PC-3 (cell line): Measurements from ENCODE around the gene BCLAF1. TPM values are rescaled to one million over a fixed set of nuclear protein-coding genes. Genes with fewer than 3 reads are reported as not detected.

Source experiments
- ATAC-seq: fragments of 200-7000 bp; cut with Tn5 transposase; 2 replicates; pipeline ENCODE4 v1.9.1; 2020; ENCODE audit warnings: mild to moderate bottlenecking, moderate library complexity
- BruUV-seq: library from RNA; stranded (reverse); fragments of 400-500 nt; replicated peaks from 2 replicates; lab custom pipeline; 2021; lab: Mats Ljungman, UMichigan
- CTCF ChIA-PET: fragments of 300-600 bp; sonication (Branson Sonifier 250); formaldehyde crosslinking; loops from one replicate; lab custom pipeline; 2022; ENCODE audit warnings: antibody characterized with exemption; lab: Charles Lee
- POLR2A ChIA-PET: fragments of 300-600 bp; sonication (Branson Sonifier 250); formaldehyde crosslinking; loops from one replicate; lab custom pipeline; 2022; ENCODE audit warnings: antibody characterized with exemption; ENCODE audit not compliant: unreplicated experiment; lab: Charles Lee
- DNase-seq: peaks from one replicate; pipeline ENCODE4 v3.0.0-alpha.2; 2015
- H2AFZ ChIP-seq: fragments of 300-600 bp; sonication (generic); 2 replicates; pipeline ENCODE4 v1.6.0; 2016; ENCODE audit warnings: antibody characterized with exemption, low read length
- H3F3A ChIP-seq: fragments of 300-600 bp; sonication (generic); one replicate; pipeline ENCODE4 v1.6.0; 2017; ENCODE audit warnings: antibody characterized with exemption, low read length, control low read depth, mild to moderate bottlenecking; ENCODE audit not compliant: unreplicated experiment
- H3K27ac ChIP-seq: fragments of 300-600 bp; sonication (generic); 2 replicates; pipeline ENCODE4 v1.5.1; 2016; ENCODE audit warnings: mild to moderate bottlenecking, low read length
- H3K27me3 ChIP-seq: fragments of 300-600 bp; sonication (generic); 2 replicates; pipeline ENCODE4 v1.6.1; 2016; ENCODE audit warnings: low read length, mixed read lengths
- H3K36me3 ChIP-seq: fragments of 300-600 bp; sonication (generic); 2 replicates; pipeline ENCODE4 v1.6.1; 2016; ENCODE audit warnings: low read depth, mixed run types, low read length, mixed read lengths
- H3K4me1 ChIP-seq: fragments of 300-600 bp; sonication (generic); 2 replicates; pipeline ENCODE4 v1.5.1; 2016; ENCODE audit warnings: low read length; ENCODE audit not compliant: insufficient read depth
- H3K4me2 ChIP-seq: fragments of 300-600 bp; sonication (generic); 2 replicates; pipeline ENCODE4 v1.6.0; 2016; ENCODE audit warnings: low read length
- H3K4me3 ChIP-seq: fragments of 300-600 bp; sonication (generic); 2 replicates; pipeline ENCODE4 v1.5.1; 2016; ENCODE audit warnings: mild to moderate bottlenecking, low read length, mixed read lengths
- H3K79me2 ChIP-seq: fragments of 300-600 bp; sonication (generic); 2 replicates; pipeline ENCODE4 v1.6.1; 2017; ENCODE audit warnings: low read length, mixed read lengths
- H3K9ac ChIP-seq: fragments of 300-600 bp; sonication (generic); 2 replicates; pipeline ENCODE4 v1.6.0; 2016; ENCODE audit warnings: mild to moderate bottlenecking, low read length
- H3K9me2 ChIP-seq: fragments of 300-600 bp; sonication (generic); replicated peaks from 2 replicates; pipeline ENCODE4 v1.6.1; 2016; ENCODE audit warnings: mixed run types, low read length, mixed read lengths
- H3K9me3 ChIP-seq: fragments of 300-600 bp; sonication (generic); 2 replicates; pipeline ENCODE4 v1.6.1; 2016; ENCODE audit warnings: low read length, mixed read lengths
- H4K20me1 ChIP-seq: fragments of 300-600 bp; sonication (generic); 2 replicates; pipeline ENCODE4 v1.6.1; 2016; ENCODE audit warnings: low read length, mixed read lengths
- CTCF ChIP-seq: fragments of 300-600 bp; sonication (generic); conservative IDR thresholded peaks from 2 replicates; pipeline ENCODE4 v1.5.1; 2017; ENCODE audit warnings: antibody characterized with exemption, low read depth, mild to moderate bottlenecking, low read length
- EZH2 ChIP-seq: fragments of 300-600 bp; sonication (generic); IDR thresholded peaks from one replicate; pipeline ENCODE4 v1.6.1; 2017; ENCODE audit warnings: antibody characterized with exemption, mild to moderate bottlenecking, low read length; ENCODE audit not compliant: unreplicated experiment
- EZH2phosphoT487 ChIP-seq: fragments of 300-600 bp; sonication (generic); IDR thresholded peaks from 2 replicates; pipeline ENCODE4 v1.6.1; 2018; ENCODE audit warnings: mild to moderate bottlenecking, antibody characterized with exemption, low read length, borderline replicate concordance
- intact Hi-C: fragments of 100-400 bp; cut with micrococcal nuclease; formaldehyde crosslinking; loops from 2 replicates; pipeline ENCODE4 v1.9.0; 2023
- total RNA-seq: library from RNA; depleted of rRNA; stranded (reverse); fragments of >200 nt; gene quantifications from 2 replicates; pipeline ENCODE4 v1.2.3, GENCODE V29; 2014

BCLAF1 gene
- total RNA-seq, 1 experiment from 2014 or later, result 119 TPM

GRCh38 chr6:136318676-136319075, 29.0 kb upstream of the BCLAF1 start:
- Histone ChIP-seq H3K9ac (no peak overlapping the region), H3K4me2 (no peak overlapping the region), H3K9me2 (no peaks in the 10 kb centered on the region), H3K4me3 (no peak overlapping the region), H3K27me3 (no peaks in the 10 kb centered on the region), H3K9me3 (no peaks in the 10 kb centered on the region), H4K20me1 (no peaks in the 10 kb centered on the region), H2AFZ (no peak overlapping the region), H3K27ac (no peak overlapping the region), H3K79me2 (no peaks in the 10 kb centered on the region), H3K36me3 (no peaks in the 10 kb centered on the region), H3K4me1 (no peaks in the 10 kb centered on the region), H3F3A (no peaks in the 10 kb centered on the region)
- ChIA-PET CTCF (no interaction called here), POLR2A (no interaction called here)
- DNase-seq (no peak), ATAC-seq (no peak)
- no peak for TF ChIP-seq CTCF
- no peak for TF ChIP-seq EZH2phosphoT487
- TF ChIP-seq EZH2, result no peak
- no TSS peak for BruUV-seq
- intact Hi-C loops, result loop anchor here (5.0 kb wide), 1 partner anchor 866 kb away; no protein-coding TSS in a partner anchor

GRCh38 chr6:136317971-136318370, 28.3 kb upstream of the BCLAF1 start:
- CTCF ChIA-PET, result no interaction called here
- POLR2A ChIA-PET, result no interaction called here
- Histone ChIP-seq H3K9ac (no peak overlapping the region), H3K9me3 (no peaks in the 10 kb centered on the region), H3K4me1 (no peaks in the 10 kb centered on the region), H2AFZ (0 out of 2 replicates have a peak overlapping the region, but pooled peaks have one; percentile 48), H4K20me1 (no peaks in the 10 kb centered on the region), H3K4me2 (no peak overlapping the region), H3F3A (no peaks in the 10 kb centered on the region), H3K36me3 (no peaks in the 10 kb centered on the region), H3K4me3 (no peak overlapping the region), H3K27ac (no peak overlapping the region), H3K79me2 (no peaks in the 10 kb centered on the region), H3K27me3 (no peaks in the 10 kb centered on the region), H3K9me2 (no peaks in the 10 kb centered on the region)
- TF ChIP-seq EZH2phosphoT487 (no peak), CTCF (no peak), EZH2 (no peak)
- BruUV-seq, result no TSS peak
- ATAC-seq, result no peak
- intact Hi-C loops, result loop anchor here (2.0 to 5.0 kb wide), 3 partner anchors 67 to 866 kb away; partner anchors contain the start of gene MTFR2
- no peak for DNase-seq

- H3K36me3 ChIP-seq, result no peaks in the 10 kb centered on the region
- no peaks in the 10 kb centered on the region for H3K4me1 ChIP-seq
- BruUV-seq, result no TSS peak
- no peaks in the 10 kb centered on the region for H3K79me2 ChIP-seq
- H4K20me1 ChIP-seq, result no peaks in the 10 kb centered on the region
- H3K27ac ChIP-seq, result no peak overlapping the region
- peak; percentile 67 for ATAC-seq
- H3K4me3 ChIP-seq, result no peak overlapping the region
- H3K4me2 ChIP-seq, result no peak overlapping the region
- H3F3A ChIP-seq, result no peaks in the 10 kb centered on the region
- no peak overlapping the region for H3K9ac ChIP-seq
- no peaks in the 10 kb centered on the region for H3K27me3 ChIP-seq
- no peaks in the 10 kb centered on the region for H3K9me3 ChIP-seq
- intact Hi-C loops, result loop anchor here (2.0 to 5.0 kb wide), 3 partner anchors 66 to 865 kb away; partner anchors contain the start of gene MTFR2
- TF ChIP-seq CTCF, result peak; percentile 79
- no peak for TF ChIP-seq EZH2phosphoT487
- DNase-seq, result peak; percentile 75
- ChIA-PET CTCF (no interaction called here), POLR2A (no interaction called here)
- H3K9me2 ChIP-seq, result no peaks in the 10 kb centered on the region
- H2AFZ ChIP-seq, result no peak overlapping the region
Measured at GRCh38 chr6:136317021-136317694, 27.5 kb upstream of the BCLAF1 start.
